H1 (cell line): ENCODE data around the gene PRKCD.

ENCODE experiments used
- CBX8 ChIP-seq: fragments of 300-800, 300-1000 bp; sonication (generic); IDR thresholded peaks from 2 replicates; pipeline ENCODE4 v1.7.1; 2016; ENCODE audit warnings: low read depth, low read length, borderline replicate concordance
- CHD2 ChIP-seq: IDR thresholded peaks from 2 replicates; pipeline ENCODE4 v1.6.1; 2012; ENCODE audit warnings: low read length, improper control_type of control experiment
- CREB1 ChIP-seq: IDR thresholded peaks from 2 replicates; pipeline ENCODE4 v1.6.1; 2012; ENCODE audit warnings: inconsistent platforms
- EP300 ChIP-seq, 2 experiments: IDR thresholded peaks; 1 replicate in 1 of 2; 2 replicates in 1 of 2; pipeline ENCODE4 v1.6.1; 2011 to 2012; ENCODE audit warnings: low read depth in 2 of 2, low read length in 2 of 2, mild to moderate bottlenecking in 2 of 2, borderline replicate concordance in 1 of 2, inconsistent platforms in 1 of 2, moderate library complexity in 1 of 2
- KDM1A ChIP-seq: fragments of 200-600, 300-600 bp; sonication (generic); IDR thresholded peaks from 2 replicates; pipeline ENCODE4 v1.7.1; 2016; ENCODE audit warnings: mild to moderate bottlenecking, low read length, borderline replicate concordance
- POLR2A ChIP-seq, 2 experiments: IDR thresholded peaks; 1 replicate in 1 of 2; 2 replicates in 1 of 2; pipeline ENCODE4 v1.6.1; 2011; ENCODE audit warnings: low read depth in 2 of 2, low read length in 2 of 2, mild to moderate bottlenecking in 2 of 2; ENCODE audit errors: control extremely low read depth in 1 of 2
- RAD21 ChIP-seq, 2 experiments: IDR thresholded peaks in 1 of 2; conservative IDR thresholded peaks in 1 of 2; 2 replicates each; pipeline ENCODE4 v1.6.1; 2011; ENCODE audit warnings: low read depth in 2 of 2, low read length in 2 of 2, improper control_type of control experiment in 1 of 2, inconsistent platforms in 1 of 2, mild to moderate bottlenecking in 1 of 2, moderate library complexity in 1 of 2
- SIN3A ChIP-seq, 2 experiments: IDR thresholded peaks in 1 of 2; conservative IDR thresholded peaks in 1 of 2; 2 replicates each; pipeline ENCODE4 v1.6.1; 2011 to 2012; ENCODE audit warnings: low read length in 2 of 2, improper control_type of control experiment in 1 of 2, low read depth in 1 of 2, mild to moderate bottlenecking in 1 of 2
- TAF1 ChIP-seq: IDR thresholded peaks from 2 replicates; pipeline ENCODE4 v1.6.1; 2011; ENCODE audit warnings: mild to moderate bottlenecking, low read depth, low read length
- TEAD4 ChIP-seq: IDR thresholded peaks from 2 replicates; pipeline ENCODE4 v1.6.1; 2012; ENCODE audit warnings: low read depth, low read length, inconsistent platforms, mixed read lengths
- TF ChIP-seq, protein P1 (sequence below), 3 experiments: IDR thresholded peaks; 1 replicate in 2 of 3; 2 replicates in 1 of 3; pipeline versions ENCODE4 v1.5.1 to v1.6.1; 2011; ENCODE audit warnings: low read length in 3 of 3, mild to moderate bottlenecking in 3 of 3, inconsistent platforms in 2 of 3, low read depth in 1 of 3, moderate library complexity in 1 of 3; ENCODE audit not compliant: insufficient read depth in 1 of 3; ENCODE audit errors: control extremely low read depth in 1 of 3
- TF ChIP-seq, protein P2 (sequence below): IDR thresholded peaks from 2 replicates; pipeline ENCODE4 v1.6.1; 2012; ENCODE audit warnings: inconsistent platforms
- TF ChIP-seq, protein P3 (sequence below): IDR thresholded peaks from 2 replicates; pipeline ENCODE4 v1.6.1; 2012; ENCODE audit warnings: inconsistent platforms
- TF ChIP-seq, protein P4 (sequence below): IDR thresholded peaks from 2 replicates; pipeline ENCODE4 v1.6.1; 2012; ENCODE audit warnings: low read length, inconsistent platforms

DNA sequence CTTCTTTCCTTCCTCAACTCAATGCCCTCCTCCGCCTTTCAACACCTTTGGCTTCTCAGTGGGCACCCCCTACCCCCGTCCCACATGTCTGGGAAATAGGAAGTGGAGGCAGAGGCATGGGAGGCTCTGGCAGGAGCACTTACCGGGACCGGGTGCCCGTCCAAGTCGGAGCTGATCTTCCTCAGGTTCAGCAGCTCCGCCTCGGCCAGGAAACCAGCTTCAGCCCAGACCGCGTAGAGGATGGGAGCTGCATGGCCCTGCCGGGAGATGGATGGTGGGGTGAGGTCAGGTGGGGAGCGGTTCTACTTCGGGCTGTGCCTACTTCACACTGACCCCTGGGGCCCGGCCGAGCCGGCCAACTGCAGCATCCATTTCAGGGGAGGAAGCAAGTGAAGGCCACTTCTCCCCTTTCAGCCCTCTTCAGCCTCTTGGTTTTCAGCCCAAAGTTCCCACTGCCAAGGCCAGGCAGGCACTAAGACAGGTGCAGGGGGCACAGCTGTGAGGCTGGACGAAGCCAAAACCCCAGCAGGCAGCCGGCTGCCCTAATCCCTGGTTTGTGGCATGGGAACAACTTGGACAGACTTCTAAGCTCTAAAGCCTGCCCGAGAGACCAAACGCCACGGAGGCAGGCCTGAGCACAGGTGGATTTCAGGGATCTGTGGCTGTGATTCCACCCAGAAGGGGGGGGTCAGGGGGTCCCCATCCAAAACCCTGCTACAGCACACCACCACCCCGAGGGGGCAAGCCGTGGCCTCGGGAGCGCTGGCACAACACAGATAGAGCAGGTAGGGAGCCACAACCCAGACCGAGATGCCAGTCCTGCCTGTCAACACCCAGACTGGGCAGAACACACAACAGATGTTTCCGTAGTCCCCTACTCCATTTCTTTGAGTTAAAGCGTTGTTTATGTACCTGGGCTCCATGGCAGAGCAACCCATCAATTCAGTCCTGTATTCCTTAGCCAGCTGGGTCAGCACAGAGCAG is 80.3 kb downstream of the PRKCD start:
- TF ChIP-seq CHD2, result no peak
- TF ChIP-seq, protein P1, sequence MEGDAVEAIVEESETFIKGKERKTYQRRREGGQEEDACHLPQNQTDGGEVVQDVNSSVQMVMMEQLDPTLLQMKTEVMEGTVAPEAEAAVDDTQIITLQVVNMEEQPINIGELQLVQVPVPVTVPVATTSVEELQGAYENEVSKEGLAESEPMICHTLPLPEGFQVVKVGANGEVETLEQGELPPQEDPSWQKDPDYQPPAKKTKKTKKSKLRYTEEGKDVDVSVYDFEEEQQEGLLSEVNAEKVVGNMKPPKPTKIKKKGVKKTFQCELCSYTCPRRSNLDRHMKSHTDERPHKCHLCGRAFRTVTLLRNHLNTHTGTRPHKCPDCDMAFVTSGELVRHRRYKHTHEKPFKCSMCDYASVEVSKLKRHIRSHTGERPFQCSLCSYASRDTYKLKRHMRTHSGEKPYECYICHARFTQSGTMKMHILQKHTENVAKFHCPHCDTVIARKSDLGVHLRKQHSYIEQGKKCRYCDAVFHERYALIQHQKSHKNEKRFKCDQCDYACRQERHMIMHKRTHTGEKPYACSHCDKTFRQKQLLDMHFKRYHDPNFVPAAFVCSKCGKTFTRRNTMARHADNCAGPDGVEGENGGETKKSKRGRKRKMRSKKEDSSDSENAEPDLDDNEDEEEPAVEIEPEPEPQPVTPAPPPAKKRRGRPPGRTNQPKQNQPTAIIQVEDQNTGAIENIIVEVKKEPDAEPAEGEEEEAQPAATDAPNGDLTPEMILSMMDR (IDR thresholded peaks at IDR 0.05; ENCODE audit: control extremely low read depth in 1 of 3, insufficient read depth in 1 of 3, low read depth in 1 of 3, low read length in 3 of 3), result no peak
- TF ChIP-seq RAD21 (IDR thresholded peaks at IDR 0.05 in 1 of 2, conservative IDR thresholded peaks at IDR 0.05 in 1 of 2; ENCODE audit: low read depth in 2 of 2, low read length in 2 of 2), result no peak
- no peak for TF ChIP-seq POLR2A (IDR thresholded peaks at IDR 0.05; ENCODE audit: control extremely low read depth in 1 of 2, low read depth in 2 of 2, low read length in 2 of 2)
- TF ChIP-seq SIN3A (conservative IDR thresholded peaks at IDR 0.05 in 1 of 2, IDR thresholded peaks at IDR 0.05 in 1 of 2; ENCODE audit: low read depth in 1 of 2, low read length in 2 of 2), result no peak
- no peak for TF ChIP-seq TAF1
- TF ChIP-seq EP300 (IDR thresholded peaks at IDR 0.05; ENCODE audit: borderline replicate concordance in 1 of 2, low read depth in 2 of 2, low read length in 2 of 2), result no peak
- TF ChIP-seq CREB1, result no peak
- TF ChIP-seq, protein P2, sequence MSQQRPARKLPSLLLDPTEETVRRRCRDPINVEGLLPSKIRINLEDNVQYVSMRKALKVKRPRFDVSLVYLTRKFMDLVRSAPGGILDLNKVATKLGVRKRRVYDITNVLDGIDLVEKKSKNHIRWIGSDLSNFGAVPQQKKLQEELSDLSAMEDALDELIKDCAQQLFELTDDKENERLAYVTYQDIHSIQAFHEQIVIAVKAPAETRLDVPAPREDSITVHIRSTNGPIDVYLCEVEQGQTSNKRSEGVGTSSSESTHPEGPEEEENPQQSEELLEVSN, result no peak
- TF ChIP-seq, protein P3, sequence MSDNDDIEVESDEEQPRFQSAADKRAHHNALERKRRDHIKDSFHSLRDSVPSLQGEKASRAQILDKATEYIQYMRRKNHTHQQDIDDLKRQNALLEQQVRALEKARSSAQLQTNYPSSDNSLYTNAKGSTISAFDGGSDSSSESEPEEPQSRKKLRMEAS, result no peak
- TF ChIP-seq CBX8, result no peak
- no peak for TF ChIP-seq TEAD4
- TF ChIP-seq, protein P4, sequence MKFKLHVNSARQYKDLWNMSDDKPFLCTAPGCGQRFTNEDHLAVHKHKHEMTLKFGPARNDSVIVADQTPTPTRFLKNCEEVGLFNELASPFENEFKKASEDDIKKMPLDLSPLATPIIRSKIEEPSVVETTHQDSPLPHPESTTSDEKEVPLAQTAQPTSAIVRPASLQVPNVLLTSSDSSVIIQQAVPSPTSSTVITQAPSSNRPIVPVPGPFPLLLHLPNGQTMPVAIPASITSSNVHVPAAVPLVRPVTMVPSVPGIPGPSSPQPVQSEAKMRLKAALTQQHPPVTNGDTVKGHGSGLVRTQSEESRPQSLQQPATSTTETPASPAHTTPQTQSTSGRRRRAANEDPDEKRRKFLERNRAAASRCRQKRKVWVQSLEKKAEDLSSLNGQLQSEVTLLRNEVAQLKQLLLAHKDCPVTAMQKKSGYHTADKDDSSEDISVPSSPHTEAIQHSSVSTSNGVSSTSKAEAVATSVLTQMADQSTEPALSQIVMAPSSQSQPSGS, result no peak
- TF ChIP-seq KDM1A, result no peak
